CD14-positive monocyte (primary cell): ENCODE measurements around the gene RITA1. TPM values are rescaled to one million over a fixed set of nuclear protein-coding genes. Genes with fewer than 3 reads are reported as not detected.
"Not testable (repeated sequence)": the region's sequence is repeated elsewhere in the genome, so short reads cannot be mapped to it uniquely, and the experiment has no call there.

Source experiments
- DNase-seq, 3 donors: peaks; one replicate each; pipeline ENCODE4 v3.0.0-alpha.2; 2011 to 2022
- H2AFZ ChIP-seq: 2 replicates; pipeline ENCODE4 v1.6.0; 2012; ENCODE audit warnings: mild to moderate bottlenecking, low read depth, low read length, inconsistent platforms; ENCODE audit not compliant: insufficient read depth, poor library complexity, severe bottlenecking
- H3K27ac ChIP-seq, 2 donors: 1 replicate in 1 of 2; 2 replicates in 1 of 2; pipeline ENCODE4 v1.5.1; 2012 to 2013; ENCODE audit warnings: low read length in 2 of 2, control low read depth in 1 of 2, inconsistent platforms in 1 of 2, low read depth in 1 of 2, mild to moderate bottlenecking in 1 of 2
- H3K27me3 ChIP-seq, 2 donors: one replicate each; pipeline versions ENCODE4 v1.6.0 to v1.6.1; 2011 to 2013; ENCODE audit warnings: low read length in 2 of 2; ENCODE audit not compliant: control insufficient read depth in 2 of 2, insufficient read depth in 2 of 2
- H3K36me3 ChIP-seq, 2 donors: replicated peaks in 1 of 2; 1 replicate in 1 of 2; 2 replicates in 1 of 2; pipeline versions ENCODE4 v1.5.1 to v1.6.1; 2012 to 2013; ENCODE audit warnings: low read length in 2 of 2, control low read depth in 1 of 2, inconsistent platforms in 1 of 2, mild to moderate bottlenecking in 1 of 2; ENCODE audit not compliant: insufficient read depth in 2 of 2, control insufficient read depth in 1 of 2
- H3K4me1 ChIP-seq, 2 donors: 1 replicate in 1 of 2; 2 replicates in 1 of 2; pipeline versions ENCODE4 v1.5.1 to v1.6.1; 2012 to 2013; ENCODE audit warnings: low read length in 2 of 2, control low read depth in 1 of 2, inconsistent platforms in 1 of 2, mild to moderate bottlenecking in 1 of 2, moderate library complexity in 1 of 2; ENCODE audit not compliant: insufficient read depth in 2 of 2, control insufficient read depth in 1 of 2
- H3K4me2 ChIP-seq: replicated peaks from 2 replicates; pipeline ENCODE3; 2012; ENCODE audit warnings: low read length, moderate library complexity, mild to moderate bottlenecking; ENCODE audit not compliant: poor library complexity, severe bottlenecking; ENCODE audit errors: extremely low read depth
- H3K4me3 ChIP-seq, 3 experiments: fragments of 200-600 bp in 1 of 3; sonication (generic) in 1 of 3; replicated peaks in 1 of 3; 1 replicate in 2 of 3; 2 replicates in 1 of 3; pipeline ENCODE4 v1.5.1; 2011 to 2013; ENCODE audit warnings: low read length in 3 of 3, mild to moderate bottlenecking in 3 of 3, control low read depth in 2 of 3, low read depth in 2 of 3, inconsistent platforms in 1 of 3, moderate library complexity in 1 of 3
- H3K79me2 ChIP-seq: 2 replicates; pipeline ENCODE4 v1.6.0; 2012; ENCODE audit warnings: mild to moderate bottlenecking, control low read depth, inconsistent platforms, low read length, moderate library complexity; ENCODE audit not compliant: insufficient read depth
- H3K9ac ChIP-seq: 2 replicates; pipeline ENCODE4 v1.6.0; 2017; ENCODE audit warnings: low read length, mild to moderate bottlenecking; ENCODE audit not compliant: insufficient read depth, poor library complexity, severe bottlenecking
- H3K9me3 ChIP-seq, 2 donors: replicated peaks in 1 of 2; 1 replicate in 1 of 2; 2 replicates in 1 of 2; pipeline versions ENCODE4 v1.5.1 to v1.6.1; 2012 to 2013; ENCODE audit warnings: low read length in 2 of 2, control low read depth in 1 of 2; ENCODE audit not compliant: control insufficient read depth in 1 of 2, insufficient read depth in 1 of 2
- H4K20me1 ChIP-seq: 2 replicates; pipeline ENCODE4 v1.6.0; 2012; ENCODE audit warnings: mild to moderate bottlenecking, low read length, control low read depth, moderate library complexity; ENCODE audit not compliant: insufficient read depth
- H3K27ac Mint-ChIP-seq, 7 donors: one replicate each; pipeline ENCODE4 v1.8.0; 2020; ENCODE audit warnings: mild to moderate bottlenecking in 7 of 7, mixed read lengths in 7 of 7, moderate library complexity in 6 of 7, inconsistent platforms in 2 of 7
- H3K27me3 Mint-ChIP-seq, 3 donors: one replicate each; pipeline ENCODE4 v1.8.0; 2021 to 2022; ENCODE audit warnings: low read depth in 3 of 3, mild to moderate bottlenecking in 3 of 3, mixed read lengths in 3 of 3, moderate library complexity in 3 of 3, inconsistent platforms in 1 of 3
- H3K36me3 Mint-ChIP-seq, 2 donors: one replicate each; pipeline ENCODE4 v1.8.0; 2020; ENCODE audit warnings: mixed read lengths in 2 of 2, inconsistent platforms in 1 of 2, mild to moderate bottlenecking in 1 of 2
- H3K4me1 Mint-ChIP-seq: one replicate; pipeline ENCODE4 v1.8.0; 2020; ENCODE audit warnings: mild to moderate bottlenecking, mixed read lengths
- H3K4me3 Mint-ChIP-seq, 2 donors: one replicate each; pipeline ENCODE4 v1.8.0; 2020; ENCODE audit warnings: mild to moderate bottlenecking in 2 of 2, mixed read lengths in 2 of 2, moderate library complexity in 1 of 2
- H3K9me3 Mint-ChIP-seq, 7 donors: one replicate each; pipeline ENCODE4 v1.8.0; 2020 to 2022; ENCODE audit warnings: mixed read lengths in 7 of 7, mild to moderate bottlenecking in 6 of 7, moderate library complexity in 6 of 7, inconsistent platforms in 2 of 7
- WGBS: methylation state at CpG from one replicate; pipeline ENCODE4 v1.1.5; 2013; ENCODE audit warnings: missing lambda C conversion rate; ENCODE audit not compliant: insufficient coverage; 5-methylcytosine and 5-hydroxymethylcytosine counted together
- intact Hi-C, 2 donors: fragments of 100-400 bp; cut with micrococcal nuclease; formaldehyde crosslinking; loops; one replicate each; pipeline versions ENCODE4 v1.15.0 to v1.15.1; 2023
- polyA plus RNA-seq, 3 donors: library from polyadenylated mRNA; depleted of rRNA in 1 of 3; unstranded in 2 of 3; stranded (reverse) in 1 of 3; fragments of 300-500 nt in 2 of 3; fragments of >200 nt in 1 of 3; fragmentation: Illumina TruSeq in 2 of 3; gene quantifications; 1 replicate in 2 of 3; 2 replicates in 1 of 3; pipeline ENCODE4 v1.2.3, GENCODE V29; 2012 to 2021
- TF ChIP-seq, protein P1 (sequence below): fragments of 200-600 bp; IDR thresholded peaks from one replicate; pipeline ENCODE4 v1.8.0; 2022; ENCODE audit warnings: antibody characterized with exemption, mild to moderate bottlenecking

RITA1 gene
- polyA plus RNA-seq, 3 donors: 4.9 to 17.6 (median 16.4) TPM

DNA sequence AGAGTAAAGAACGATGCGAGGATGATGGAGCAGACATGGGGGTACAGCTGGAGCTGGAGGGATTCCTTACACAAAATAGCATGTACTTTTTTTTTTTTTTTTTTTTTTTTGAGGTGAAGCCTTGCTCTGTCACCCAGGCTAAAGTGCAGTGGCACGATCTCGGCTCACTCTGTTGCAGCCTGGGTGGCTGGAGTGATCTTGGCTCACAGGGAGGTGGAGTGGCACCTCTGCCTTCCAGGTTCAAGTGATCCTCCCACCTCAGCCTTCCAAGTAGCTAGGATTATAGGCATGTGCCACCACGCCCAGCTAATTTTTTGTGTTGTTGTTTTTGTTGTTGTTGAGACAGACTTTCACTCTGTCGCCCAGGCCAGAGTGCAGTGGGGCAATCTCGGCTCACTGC, 44.8 kb upstream of the RITA1 start:
- Mint-ChIP-seq H3K4me3 (no peak overlapping the region), H3K27ac (no peak overlapping the region), H3K27me3 (peaks cover 13 to 19% (median 15%) of the 10 kb centered on the region in 3 donors), H3K4me1 (peaks cover 38% of the 10 kb centered on the region), H3K9me3 (peaks cover 0 to 4% (median 0%) of the 10 kb centered on the region in 7 donors), H3K36me3 (no peaks in the 10 kb centered on the region)
- Histone ChIP-seq H3K27ac (no peak overlapping the region), H3K36me3 (no peaks in the 10 kb centered on the region), H3K4me3 (no peak overlapping the region), H3K9me3 (no peaks in the 10 kb centered on the region), H3K79me2 (no peaks in the 10 kb centered on the region), H3K4me2 (no peak overlapping the region), H4K20me1 (no peaks in the 10 kb centered on the region), H3K4me1 (peaks cover 37 to 42% of the 10 kb centered on the region in 2 donors), H3K27me3 (peaks cover 0 to 13% of the 10 kb centered on the region in 2 donors), H3K9ac (no peak overlapping the region), H2AFZ (no peak overlapping the region)
- intact Hi-C loops: no loop called here
- WGBS: 100% methylated on average over 2 of the region's 7 CpGs
- no peak for DNase-seq
- TF ChIP-seq, protein P1, sequence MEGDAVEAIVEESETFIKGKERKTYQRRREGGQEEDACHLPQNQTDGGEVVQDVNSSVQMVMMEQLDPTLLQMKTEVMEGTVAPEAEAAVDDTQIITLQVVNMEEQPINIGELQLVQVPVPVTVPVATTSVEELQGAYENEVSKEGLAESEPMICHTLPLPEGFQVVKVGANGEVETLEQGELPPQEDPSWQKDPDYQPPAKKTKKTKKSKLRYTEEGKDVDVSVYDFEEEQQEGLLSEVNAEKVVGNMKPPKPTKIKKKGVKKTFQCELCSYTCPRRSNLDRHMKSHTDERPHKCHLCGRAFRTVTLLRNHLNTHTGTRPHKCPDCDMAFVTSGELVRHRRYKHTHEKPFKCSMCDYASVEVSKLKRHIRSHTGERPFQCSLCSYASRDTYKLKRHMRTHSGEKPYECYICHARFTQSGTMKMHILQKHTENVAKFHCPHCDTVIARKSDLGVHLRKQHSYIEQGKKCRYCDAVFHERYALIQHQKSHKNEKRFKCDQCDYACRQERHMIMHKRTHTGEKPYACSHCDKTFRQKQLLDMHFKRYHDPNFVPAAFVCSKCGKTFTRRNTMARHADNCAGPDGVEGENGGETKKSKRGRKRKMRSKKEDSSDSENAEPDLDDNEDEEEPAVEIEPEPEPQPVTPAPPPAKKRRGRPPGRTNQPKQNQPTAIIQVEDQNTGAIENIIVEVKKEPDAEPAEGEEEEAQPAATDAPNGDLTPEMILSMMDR: no peak

DNA sequence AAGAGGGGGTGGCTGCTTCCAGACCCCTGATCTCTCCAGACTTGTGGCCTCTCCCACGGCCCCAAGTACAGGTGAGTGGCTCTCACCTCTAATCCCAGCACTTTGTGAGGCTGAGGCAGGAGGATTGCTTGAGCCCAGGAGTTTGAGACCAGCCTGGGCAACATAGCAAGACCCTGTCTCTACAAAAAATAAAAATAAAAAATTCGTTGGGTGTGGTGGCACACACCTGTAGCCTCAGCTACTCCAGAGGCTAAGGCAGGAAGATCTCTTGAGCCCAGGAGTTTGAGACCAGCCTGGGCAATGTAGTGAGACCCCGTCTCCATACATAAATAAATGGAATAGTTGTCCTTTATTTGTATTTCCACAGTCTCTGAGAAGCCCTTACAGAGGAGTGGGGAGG, 43.8 kb upstream of the RITA1 start:
- H4K20me1 ChIP-seq, H3K36me3 Mint-ChIP-seq, H3K9me3 ChIP-seq, H3K9me3 Mint-ChIP-seq, H3K36me3 ChIP-seq, H3K4me3 ChIP-seq, intact Hi-C loops, H3K27me3 ChIP-seq, DNase-seq, H3K79me2 ChIP-seq, H3K27me3 Mint-ChIP-seq: not testable (repeated sequence)
- 100% methylated on average over 1 of the region's 3 CpGs for WGBS
- Histone ChIP-seq H3K4me2 (peak overlapping the region; percentile 50), H2AFZ (peak overlapping the region; percentile 74), H3K27ac (peak overlapping the region; percentile 97 to 99), H3K9ac (peak overlapping the region; percentile 85), H3K4me1 (peaks cover 32 to 40% of the 10 kb centered on the region in 2 donors)
- H3K27ac Mint-ChIP-seq: peak overlapping the region; percentile 96 to 99 (median 98)
- H3K4me3 Mint-ChIP-seq: peak overlapping the region in 1 of 2 donors; percentile 45
- H3K4me1 Mint-ChIP-seq: peaks cover 36% of the 10 kb centered on the region
